Hair follicle dermal papilla cell (primary cell): ENCODE data around the gene SLC12A3. TPM values are rescaled to one million over a fixed set of nuclear protein-coding genes. Genes with fewer than 3 reads are reported as not detected.

Experiments used
- small RNA-seq: library from RNA; depleted of rRNA; stranded (forward); fragments of <200 nt; gene quantifications from one replicate; pipeline ENCODE3, GENCODE V24; 2012
- total RNA-seq: library from RNA; depleted of rRNA; stranded (reverse); fragments of >200 nt; gene quantifications from 2 replicates; pipeline ENCODE4 v1.2.3, GENCODE V29; 2012

The SLC12A3 gene, protein sequence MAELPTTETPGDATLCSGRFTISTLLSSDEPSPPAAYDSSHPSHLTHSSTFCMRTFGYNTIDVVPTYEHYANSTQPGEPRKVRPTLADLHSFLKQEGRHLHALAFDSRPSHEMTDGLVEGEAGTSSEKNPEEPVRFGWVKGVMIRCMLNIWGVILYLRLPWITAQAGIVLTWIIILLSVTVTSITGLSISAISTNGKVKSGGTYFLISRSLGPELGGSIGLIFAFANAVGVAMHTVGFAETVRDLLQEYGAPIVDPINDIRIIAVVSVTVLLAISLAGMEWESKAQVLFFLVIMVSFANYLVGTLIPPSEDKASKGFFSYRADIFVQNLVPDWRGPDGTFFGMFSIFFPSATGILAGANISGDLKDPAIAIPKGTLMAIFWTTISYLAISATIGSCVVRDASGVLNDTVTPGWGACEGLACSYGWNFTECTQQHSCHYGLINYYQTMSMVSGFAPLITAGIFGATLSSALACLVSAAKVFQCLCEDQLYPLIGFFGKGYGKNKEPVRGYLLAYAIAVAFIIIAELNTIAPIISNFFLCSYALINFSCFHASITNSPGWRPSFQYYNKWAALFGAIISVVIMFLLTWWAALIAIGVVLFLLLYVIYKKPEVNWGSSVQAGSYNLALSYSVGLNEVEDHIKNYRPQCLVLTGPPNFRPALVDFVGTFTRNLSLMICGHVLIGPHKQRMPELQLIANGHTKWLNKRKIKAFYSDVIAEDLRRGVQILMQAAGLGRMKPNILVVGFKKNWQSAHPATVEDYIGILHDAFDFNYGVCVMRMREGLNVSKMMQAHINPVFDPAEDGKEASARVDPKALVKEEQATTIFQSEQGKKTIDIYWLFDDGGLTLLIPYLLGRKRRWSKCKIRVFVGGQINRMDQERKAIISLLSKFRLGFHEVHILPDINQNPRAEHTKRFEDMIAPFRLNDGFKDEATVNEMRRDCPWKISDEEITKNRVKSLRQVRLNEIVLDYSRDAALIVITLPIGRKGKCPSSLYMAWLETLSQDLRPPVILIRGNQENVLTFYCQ
- total RNA-seq: not detected in 2 replicates

DNA sequence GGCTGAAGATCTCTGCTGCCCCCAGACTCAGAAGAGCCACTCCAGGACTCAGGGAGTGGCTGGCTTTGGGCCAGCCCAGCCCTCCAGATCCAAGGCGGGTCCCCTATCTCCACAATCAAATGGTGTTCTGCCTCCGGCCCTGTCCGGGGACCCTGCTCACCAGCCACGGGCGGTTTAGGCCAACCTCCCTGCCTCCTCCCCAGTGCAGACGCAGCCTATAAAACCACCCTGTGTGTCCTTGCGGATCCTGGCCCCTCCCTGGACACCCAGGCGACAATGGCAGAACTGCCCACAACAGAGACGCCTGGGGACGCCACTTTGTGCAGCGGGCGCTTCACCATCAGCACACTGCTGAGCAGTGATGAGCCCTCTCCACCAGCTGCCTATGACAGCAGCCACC is at the start of gene SLC12A3:
Gene SLC12A3, plus strand, starts transcription at position 248 of the 400 bp plus-strand sequence. Its CDS starts 29 bp downstream, at position 277.

DNA sequence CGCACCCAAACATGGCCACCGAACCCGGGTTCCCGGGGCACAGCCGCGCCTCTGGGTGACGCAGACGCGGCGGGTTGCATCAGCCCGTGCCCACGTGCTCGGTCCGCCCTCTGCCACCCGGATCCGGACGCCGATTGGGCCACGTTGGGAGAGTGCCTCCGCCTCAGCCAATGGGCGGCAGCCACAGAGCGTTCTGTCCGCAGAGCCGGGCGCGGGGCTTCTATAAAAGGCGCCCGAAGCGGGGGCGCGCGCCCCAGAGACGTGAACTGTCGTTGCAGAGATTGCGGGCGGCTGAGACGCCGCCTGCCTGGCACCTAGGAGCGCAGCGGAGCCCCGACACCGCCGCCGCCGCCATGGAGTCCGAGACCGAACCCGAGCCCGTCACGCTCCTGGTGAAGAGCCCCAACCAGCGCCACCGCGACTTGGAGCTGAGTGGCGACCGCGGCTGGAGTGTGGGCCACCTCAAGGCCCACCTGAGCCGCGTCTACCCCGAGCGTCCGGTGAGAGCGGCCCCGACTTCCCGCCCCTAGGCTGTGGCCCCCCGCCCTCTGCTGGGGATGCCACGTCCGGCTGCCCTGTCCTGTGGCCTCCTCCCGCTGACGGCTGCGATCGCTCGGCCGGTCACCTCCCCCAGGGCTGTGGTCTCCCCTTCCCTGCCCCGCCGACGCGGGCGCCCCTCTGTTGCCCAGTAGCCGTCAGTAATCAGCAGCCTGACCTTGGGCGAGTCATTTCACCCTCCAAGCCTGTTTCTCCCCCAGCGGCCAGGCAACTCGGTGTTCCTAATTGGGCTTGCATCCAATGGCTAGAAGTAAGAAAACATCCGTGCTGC is 67.1 kb downstream of the SLC12A3 start, which contains the start of gene HERPUD1:
Gene HERPUD1, plus strand, starts transcription at position 251 of the 829 bp plus-strand sequence. Its CDS starts 103 bp downstream, at position 354.

DNA sequence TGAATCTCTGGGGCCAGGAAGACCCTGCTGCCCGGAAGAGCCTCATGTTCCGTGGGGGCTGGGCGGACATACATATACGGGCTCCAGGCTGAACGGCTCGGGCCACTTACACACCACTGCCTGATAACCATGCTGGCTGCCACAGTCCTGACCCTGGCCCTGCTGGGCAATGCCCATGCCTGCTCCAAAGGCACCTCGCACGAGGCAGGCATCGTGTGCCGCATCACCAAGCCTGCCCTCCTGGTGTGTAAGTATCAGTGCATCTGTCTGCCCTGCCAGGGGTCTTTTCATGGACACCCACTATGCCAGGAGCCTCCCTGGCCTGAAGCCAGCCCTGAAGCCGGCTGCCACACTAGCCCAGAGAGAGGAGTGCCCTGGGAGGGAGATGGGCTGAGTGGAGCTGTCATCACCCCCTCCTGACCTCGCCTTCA is 96.9 kb downstream of the SLC12A3 start, which contains the start of gene CETP:
Gene CETP, plus strand, starts transcription at position 100 of the 431 bp plus-strand sequence. Its CDS starts 30 bp downstream, at position 130.

Small RNA genes lying within 50 kb of the gene (small RNA-seq; reads per million reads assigned to genes)
- gene MIR138-2: 186 reads per million, percentile 99 among the genes with 10 or more reads in this experiment

Other genes with a start within 250 kb of the SLC12A3 start
- 16.6 and 18.0 TPM in 2 replicates for gene MT1E, start 239.4 kb upstream of the SLC12A3 start, total RNA-seq
- 0.81 and 1.6 TPM in 2 replicates for gene MT1M, start 232.5 kb upstream of the SLC12A3 start, total RNA-seq
- not detected in 2 replicates for gene MT1A, start 226.5 kb upstream of the SLC12A3 start, total RNA-seq
- not detected in 2 replicates for gene MT1B, start 213.3 kb upstream of the SLC12A3 start, total RNA-seq
- 0.16 TPM in 1 of 2 replicates, not detected in the other for gene MT1F, start 207.2 kb upstream of the SLC12A3 start, total RNA-seq
- not detected in 2 replicates for gene MT1G, start 197.1 kb upstream of the SLC12A3 start, total RNA-seq
- gene MT1H, start 195.4 kb upstream of the SLC12A3 start, total RNA-seq: not detected in 2 replicates
- 13.1 and 13.8 TPM in 2 replicates for gene MT1X, start 182.7 kb upstream of the SLC12A3 start, total RNA-seq
- gene NUP93, start 135.1 kb upstream of the SLC12A3 start, total RNA-seq: 40.7 and 44.6 TPM in 2 replicates
- gene HERPUD1, start 66.9 kb downstream of the SLC12A3 start, total RNA-seq: 133 and 141 TPM in 2 replicates
- gene CETP, start 96.7 kb downstream of the SLC12A3 start, total RNA-seq: 0.16 TPM in 1 of 2 replicates, not detected in the other
- gene NLRC5, start 124.3 kb downstream of the SLC12A3 start, total RNA-seq: 60.2 and 61.2 TPM in 2 replicates
- 25.4 and 29.0 TPM in 2 replicates for gene CPNE2, start 227.4 kb downstream of the SLC12A3 start, total RNA-seq